GM12801 (cell line): ENCODE data around the gene TPSG1.

Experiments
- TF ChIP-seq, protein P1 (sequence below): IDR thresholded peaks from one replicate; pipeline ENCODE4 v1.5.1; 2011; ENCODE audit warnings: control low read depth; ENCODE audit not compliant: insufficient read length; ENCODE audit errors: extremely low read depth

Gene TPSG1

GRCh38 chr16:1212616-1213194, 12.4 kb downstream of the TPSG1 start:
- TF ChIP-seq, protein P1, sequence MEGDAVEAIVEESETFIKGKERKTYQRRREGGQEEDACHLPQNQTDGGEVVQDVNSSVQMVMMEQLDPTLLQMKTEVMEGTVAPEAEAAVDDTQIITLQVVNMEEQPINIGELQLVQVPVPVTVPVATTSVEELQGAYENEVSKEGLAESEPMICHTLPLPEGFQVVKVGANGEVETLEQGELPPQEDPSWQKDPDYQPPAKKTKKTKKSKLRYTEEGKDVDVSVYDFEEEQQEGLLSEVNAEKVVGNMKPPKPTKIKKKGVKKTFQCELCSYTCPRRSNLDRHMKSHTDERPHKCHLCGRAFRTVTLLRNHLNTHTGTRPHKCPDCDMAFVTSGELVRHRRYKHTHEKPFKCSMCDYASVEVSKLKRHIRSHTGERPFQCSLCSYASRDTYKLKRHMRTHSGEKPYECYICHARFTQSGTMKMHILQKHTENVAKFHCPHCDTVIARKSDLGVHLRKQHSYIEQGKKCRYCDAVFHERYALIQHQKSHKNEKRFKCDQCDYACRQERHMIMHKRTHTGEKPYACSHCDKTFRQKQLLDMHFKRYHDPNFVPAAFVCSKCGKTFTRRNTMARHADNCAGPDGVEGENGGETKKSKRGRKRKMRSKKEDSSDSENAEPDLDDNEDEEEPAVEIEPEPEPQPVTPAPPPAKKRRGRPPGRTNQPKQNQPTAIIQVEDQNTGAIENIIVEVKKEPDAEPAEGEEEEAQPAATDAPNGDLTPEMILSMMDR, result no peak

DNA sequence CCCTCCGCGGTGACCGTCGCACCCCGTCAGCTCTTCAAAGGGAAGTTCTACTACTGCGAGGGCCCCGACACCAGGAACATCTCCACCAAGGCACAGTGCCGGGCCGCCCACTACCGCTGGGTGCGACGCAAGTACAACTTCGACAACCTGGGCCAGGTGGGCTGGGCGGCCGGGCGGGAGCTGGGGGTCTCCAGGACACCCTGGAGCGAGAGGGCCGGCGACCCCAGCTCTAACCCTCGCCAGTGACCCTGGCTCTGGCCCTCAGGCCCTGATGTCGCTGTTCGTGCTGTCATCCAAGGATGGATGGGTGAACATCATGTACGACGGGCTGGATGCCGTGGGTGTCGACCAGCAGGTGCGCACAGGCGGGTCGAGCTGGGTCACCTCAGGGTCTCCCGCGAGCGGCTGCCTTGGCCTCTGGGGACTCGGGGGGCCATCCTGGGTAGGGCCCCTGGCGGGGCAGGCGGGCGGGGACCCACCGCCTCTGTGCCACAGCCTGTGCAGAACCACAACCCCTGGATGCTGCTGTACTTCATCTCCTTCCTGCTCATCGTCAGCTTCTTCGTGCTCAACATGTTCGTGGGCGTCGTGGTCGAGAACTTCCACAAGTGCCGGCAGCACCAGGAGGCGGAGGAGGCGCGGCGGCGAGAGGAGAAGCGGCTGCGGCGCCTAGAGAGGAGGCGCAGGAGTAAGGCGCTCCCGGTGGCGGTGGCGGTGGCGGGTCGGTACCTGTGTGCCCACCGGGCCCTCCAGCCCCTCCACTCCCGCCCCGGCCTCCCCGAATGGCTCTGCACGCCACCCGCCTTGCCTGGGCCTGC, 13.4 kb downstream of the TPSG1 start:
- TF ChIP-seq, protein P1, result no peak

DNA sequence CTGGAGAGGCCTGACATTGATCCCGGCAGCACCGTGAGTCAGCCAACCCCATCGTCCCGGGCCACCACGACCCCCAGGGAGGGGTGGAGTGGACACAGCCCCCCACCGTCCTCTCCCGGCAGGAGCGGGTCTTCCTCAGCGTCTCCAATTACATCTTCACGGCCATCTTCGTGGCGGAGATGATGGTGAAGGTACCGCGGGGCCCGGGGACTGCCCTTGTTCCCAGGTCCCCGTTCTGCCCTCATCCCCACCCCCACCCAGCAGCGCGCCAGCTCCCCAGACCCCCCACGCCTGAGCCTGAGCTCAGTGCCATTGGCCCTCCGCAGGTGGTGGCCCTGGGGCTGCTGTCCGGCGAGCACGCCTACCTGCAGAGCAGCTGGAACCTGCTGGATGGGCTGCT, 14.6 kb downstream of the TPSG1 start:
- TF ChIP-seq, protein P1, result no peak

- TF ChIP-seq, protein P1, result no peak
Measured at GRCh38 chr16:1209081-1209480, 16.0 kb downstream of the TPSG1 start.

DNA sequence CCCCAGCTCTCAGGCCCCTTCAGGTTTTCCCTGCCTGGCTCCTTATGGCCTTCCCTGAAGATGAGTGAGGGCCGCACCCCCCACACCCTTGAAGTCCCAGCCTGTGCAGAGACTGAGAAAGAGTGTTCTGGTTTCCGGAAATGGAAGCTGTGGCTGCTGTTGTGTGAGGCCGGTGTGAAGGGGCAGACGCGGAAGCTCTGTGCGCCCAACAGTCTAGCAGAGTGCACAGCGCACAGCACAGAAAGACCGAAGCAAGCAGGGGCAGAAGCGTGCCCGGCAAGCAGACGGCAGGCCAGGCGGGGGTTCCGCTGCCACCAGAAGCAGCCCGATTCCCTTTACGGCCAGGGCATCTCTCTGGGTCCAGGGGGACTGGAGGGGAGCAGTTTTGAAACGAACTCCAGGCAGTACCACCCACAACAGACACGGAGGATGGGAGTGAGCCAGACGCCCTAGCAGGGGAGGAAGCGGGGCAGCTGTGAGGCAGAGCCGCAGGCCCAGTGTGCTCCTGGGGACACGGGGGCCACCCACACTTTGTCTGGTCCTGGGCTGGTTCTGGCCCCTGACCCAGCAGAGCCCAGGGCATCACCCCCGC, 16.7 kb downstream of the TPSG1 start:
- TF ChIP-seq, protein P1, result no peak

- TF ChIP-seq, protein P1, result no peak
Measured at GRCh38 chr16:1206786-1207185, 18.3 kb downstream of the TPSG1 start.

GRCh38 chr16:1206326-1206725, 18.7 kb downstream of the TPSG1 start:
- TF ChIP-seq, protein P1, result no peak
